Endodermal cell (in vitro differentiated cells): ENCODE results near the gene SLC9A4. TPM values are rescaled to one million over a fixed set of nuclear protein-coding genes. Genes with fewer than 3 reads are reported as not detected.

Experiments
- DNase-seq: peaks from one replicate; pipeline ENCODE4 v3.0.0-alpha.2; 2017
- H3K27ac ChIP-seq: 2 replicates; pipeline ENCODE4 v1.5.1; 2013; ENCODE audit warnings: mild to moderate bottlenecking, low read depth, low read length, moderate library complexity
- H3K27me3 ChIP-seq: 2 replicates; pipeline ENCODE4 v1.6.1; 2013; ENCODE audit warnings: mild to moderate bottlenecking, low read length, moderate library complexity; ENCODE audit not compliant: insufficient read depth, control insufficient read depth, poor library complexity, severe bottlenecking
- H3K36me3 ChIP-seq: 2 replicates; pipeline ENCODE4 v1.7.0; 2013; ENCODE audit warnings: mild to moderate bottlenecking, low read length, moderate library complexity; ENCODE audit not compliant: control insufficient read depth, insufficient read depth
- H3K4me1 ChIP-seq: one replicate; pipeline ENCODE4 v1.7.0; 2013; ENCODE audit warnings: low read length; ENCODE audit not compliant: control insufficient read depth, insufficient read depth
- H3K4me3 ChIP-seq: 2 replicates; pipeline ENCODE4 v1.5.1; 2013; ENCODE audit warnings: mild to moderate bottlenecking, low read length, moderate library complexity
- H3K9ac ChIP-seq: 2 replicates; pipeline ENCODE4 v1.6.1; 2013; ENCODE audit warnings: mild to moderate bottlenecking, low read length, moderate library complexity; ENCODE audit not compliant: poor library complexity, severe bottlenecking; ENCODE audit errors: extremely low read depth
- H3K9me3 ChIP-seq: 2 replicates; pipeline ENCODE4 v1.6.1; 2013; ENCODE audit warnings: mild to moderate bottlenecking, low read length, moderate library complexity; ENCODE audit not compliant: control insufficient read depth
- H3K27ac Mint-ChIP-seq: 2 replicates; pipeline ENCODE4 v1.8.0; 2020; ENCODE audit warnings: mixed read lengths
- H3K27me3 Mint-ChIP-seq: 2 replicates; pipeline ENCODE4 v1.8.0; 2021; ENCODE audit warnings: mild to moderate bottlenecking, mixed read lengths; ENCODE audit not compliant: insufficient read depth
- H3K36me3 Mint-ChIP-seq: 2 replicates; pipeline ENCODE4 v1.8.0; 2020; ENCODE audit warnings: low read depth, mixed read lengths
- H3K4me1 Mint-ChIP-seq: 2 replicates; pipeline ENCODE4 v1.8.0; 2020; ENCODE audit warnings: mixed read lengths
- H3K4me3 Mint-ChIP-seq: 2 replicates; pipeline ENCODE4 v1.8.0; 2020; ENCODE audit warnings: mild to moderate bottlenecking, moderate library complexity, mixed read lengths
- H3K9me3 Mint-ChIP-seq: 2 replicates; pipeline ENCODE4 v1.8.0; 2020; ENCODE audit warnings: mild to moderate bottlenecking, mixed read lengths
- CTCF ChIP-seq: fragments of 200-600 bp; sonication (generic); conservative IDR thresholded peaks from 2 replicates; pipeline ENCODE4 v1.5.0; 2021; ENCODE audit warnings: antibody characterized with exemption, mild to moderate bottlenecking
- WGBS, 2 experiments: methylation state at CpG; one replicate each; pipeline versions ENCODE4 v1.1.5 to v1.1.7; 2013; ENCODE audit warnings: missing lambda C conversion rate in 2 of 2, mixed read lengths in 1 of 2; ENCODE audit not compliant: insufficient coverage in 1 of 2, insufficient read length in 1 of 2; 5-methylcytosine and 5-hydroxymethylcytosine counted together
- total RNA-seq, 2 donors: library from RNA; stranded (reverse); fragmentation: NEBNext Ultra II Directional in 1 of 2; extraction: Animal tissue kit (Norgen Biotek cat#: 25700) in 1 of 2; gene quantifications; 2 replicates in 1 of 2; 3 replicates in 1 of 2; pipeline ENCODE4 v1.2.1, GENCODE V29; 2021

SLC9A4 gene
- total RNA-seq, 2 donors from 2014 or later, result 0.07 TPM; not detected in 1

- Mint-ChIP-seq H3K4me3 (no peak overlapping the region), H3K9me3 (no peaks in the 10 kb centered on the region), H3K36me3 (no peaks in the 10 kb centered on the region), H3K4me1 (peaks cover 3% of the 10 kb centered on the region), H3K27ac (no peak overlapping the region), H3K27me3 (no peaks in the 10 kb centered on the region)
- Histone ChIP-seq H3K4me3 (no peak overlapping the region), H3K27me3 (no peaks in the 10 kb centered on the region), H3K36me3 (no peaks in the 10 kb centered on the region), H3K9ac (no peak overlapping the region), H3K4me1 (no peaks in the 10 kb centered on the region), H3K27ac (no peak overlapping the region), H3K9me3 (no peaks in the 10 kb centered on the region)
- TF ChIP-seq CTCF, result peak; percentile 89
- DNase-seq, result peak; percentile 75
- WGBS, 2 experiments, result 0 to 4% methylated on average over 1 of the region's 1 CpG
Measured at GRCh38 chr2:102449370-102449974, 23.6 kb upstream of the SLC9A4 start.

GRCh38 chr2:102451968-102452367, 21.1 kb upstream of the SLC9A4 start:
- Histone ChIP-seq H3K27me3 (no peaks in the 10 kb centered on the region), H3K9me3 (no peaks in the 10 kb centered on the region), H3K27ac (no peak overlapping the region), H3K4me1 (no peaks in the 10 kb centered on the region), H3K36me3 (no peaks in the 10 kb centered on the region), H3K9ac (no peak overlapping the region), H3K4me3 (no peak overlapping the region)
- no peak overlapping the region for H3K27ac Mint-ChIP-seq
- H3K27me3 Mint-ChIP-seq, result peaks cover 4% of the 10 kb centered on the region
- no peaks in the 10 kb centered on the region for H3K36me3 Mint-ChIP-seq
- 54 to 64% methylated on average over 2 of the region's 2 CpGs for WGBS, 2 experiments
- no peaks in the 10 kb centered on the region for H3K9me3 Mint-ChIP-seq
- H3K4me3 Mint-ChIP-seq, result no peak overlapping the region
- no peak for DNase-seq
- H3K4me1 Mint-ChIP-seq, result no peaks in the 10 kb centered on the region
- peak; percentile 36 for TF ChIP-seq CTCF

- Histone ChIP-seq H3K27ac (no peak overlapping the region), H3K36me3 (no peaks in the 10 kb centered on the region), H3K9me3 (no peaks in the 10 kb centered on the region), H3K27me3 (no peaks in the 10 kb centered on the region), H3K4me3 (no peak overlapping the region), H3K9ac (no peak overlapping the region), H3K4me1 (no peaks in the 10 kb centered on the region)
- TF ChIP-seq CTCF, result no peak
- peaks cover 4% of the 10 kb centered on the region for H3K27me3 Mint-ChIP-seq
- H3K4me1 Mint-ChIP-seq, result no peaks in the 10 kb centered on the region
- no peaks in the 10 kb centered on the region for H3K36me3 Mint-ChIP-seq
- no peak overlapping the region for H3K27ac Mint-ChIP-seq
- H3K4me3 Mint-ChIP-seq, result no peak overlapping the region
- WGBS, 2 experiments, result 94% methylated on average over 4 of the region's 4 CpGs; no CpG with 5 or more reads in 1 of the 2 experiments
- no peaks in the 10 kb centered on the region for H3K9me3 Mint-ChIP-seq
- DNase-seq, result no peak
Measured at GRCh38 chr2:102453501-102453900, 19.5 kb upstream of the SLC9A4 start.
